GM19324 (cell line): ENCODE measurements around the gene SLC2A9.

Source experiments
- ATAC-seq: cut with Tn5 transposase; IDR thresholded peaks from one replicate; pipeline ENCODE4 v1.9.1; 2021; ENCODE audit warnings: mild to moderate bottlenecking, moderate library complexity; ENCODE audit not compliant: unreplicated experiment, low FRiP score

The SLC2A9 gene

GRCh38 chr4:9969526-9970398 lies 51.5 kb downstream of the SLC2A9 start:
- ATAC-seq, result peak; percentile 28

GRCh38 chr4:9968472-9968871 lies 52.8 kb downstream of the SLC2A9 start:
- no peak for ATAC-seq

- ATAC-seq, result no peak
Measured at GRCh38 chr4:9964879-9965278, 56.4 kb downstream of the SLC2A9 start.

GRCh38 chr4:9963328-9963727 lies 58.0 kb downstream of the SLC2A9 start:
- ATAC-seq, result no peak

GRCh38 chr4:9962611-9963314 lies 58.5 kb downstream of the SLC2A9 start:
- ATAC-seq, result no peak

GRCh38 chr4:9954468-9954867 lies 66.8 kb downstream of the SLC2A9 start:
- ATAC-seq, result no peak

- ATAC-seq, result no peak
Measured at GRCh38 chr4:9953089-9953488, 68.2 kb downstream of the SLC2A9 start.

GRCh38 chr4:9952415-9952950 lies 68.8 kb downstream of the SLC2A9 start:
- no peak for ATAC-seq

GRCh38 chr4:9949573-9949972 lies 71.7 kb downstream of the SLC2A9 start:
- ATAC-seq, result no peak

GRCh38 chr4:9947168-9948062 lies 73.9 kb downstream of the SLC2A9 start:
- no peak for ATAC-seq

- no peak for ATAC-seq
Measured at GRCh38 chr4:9946170-9946569, 75.1 kb downstream of the SLC2A9 start.

- no peak for ATAC-seq
Measured at GRCh38 chr4:9944431-9945425, 76.6 kb downstream of the SLC2A9 start.

GRCh38 chr4:9943761-9944160 lies 77.5 kb downstream of the SLC2A9 start:
- ATAC-seq, result no peak

- ATAC-seq, result no peak
Measured at GRCh38 chr4:9942921-9943600, 78.2 kb downstream of the SLC2A9 start.

GRCh38 chr4:9942139-9942538 lies 79.2 kb downstream of the SLC2A9 start:
- ATAC-seq, result no peak

GRCh38 chr4:9940041-9940440 lies 81.3 kb downstream of the SLC2A9 start:
- no peak for ATAC-seq

GRCh38 chr4:9938933-9939332 lies 82.4 kb downstream of the SLC2A9 start:
- no peak for ATAC-seq

GRCh38 chr4:9937078-9937477 lies 84.2 kb downstream of the SLC2A9 start:
- ATAC-seq, result no peak

- ATAC-seq, result no peak
Measured at GRCh38 chr4:9936129-9936644, 85.1 kb downstream of the SLC2A9 start.
